ELF-1 (cell line): ENCODE results near the gene LYST.
"Not testable (repeated sequence)": the region's sequence is repeated elsewhere in the genome, so short reads cannot be mapped to it uniquely, and the experiment has no call there.

ENCODE experiments used
- DNase-seq: peaks from one replicate; pipeline ENCODE4 v3.0.0-alpha.2; 2016; ENCODE audit warnings: low read depth, low spot score

The LYST gene

GRCh38 chr1:235659186-235659771 lies 207.4 kb downstream of the LYST start:
- peak; percentile 81 for DNase-seq

GRCh38 chr1:235657747-235658526 lies 208.8 kb downstream of the LYST start:
- no peak for DNase-seq

GRCh38 chr1:235657269-235657668 lies 209.4 kb downstream of the LYST start:
- no peak for DNase-seq

- DNase-seq: no peak
Measured at GRCh38 chr1:235652364-235652763, 214.3 kb downstream of the LYST start.

- DNase-seq: no peak
Measured at GRCh38 chr1:235651170-235651806, 215.4 kb downstream of the LYST start.

- DNase-seq: peak; percentile 43
Measured at GRCh38 chr1:235650341-235651169, 216.2 kb downstream of the LYST start.

GRCh38 chr1:235649368-235650163 lies 217.1 kb downstream of the LYST start, which contains the start of gene GNG4:
TSS of gene GNG4 (minus strand) at chr1:235649784. CDS start at chr1:235583838, 65,946 bp downstream.
- peak; percentile 39 for DNase-seq

GRCh38 chr1:235648954-235649367 lies 217.7 kb downstream of the LYST start:
- DNase-seq: peak; percentile 73

GRCh38 chr1:235648407-235648907 lies 218.2 kb downstream of the LYST start:
- peak; percentile 41 for DNase-seq

GRCh38 chr1:235647537-235647936 lies 219.2 kb downstream of the LYST start:
- not testable (repeated sequence) for DNase-seq

- no peak for DNase-seq
Measured at GRCh38 chr1:235646463-235646862, 220.2 kb downstream of the LYST start.

GRCh38 chr1:235644693-235645305 lies 221.9 kb downstream of the LYST start:
- DNase-seq: no peak

- no peak for DNase-seq
Measured at GRCh38 chr1:235643837-235644692, 222.6 kb downstream of the LYST start.

- peak; percentile 75 for DNase-seq
Measured at GRCh38 chr1:235642943-235643371, 223.7 kb downstream of the LYST start.

GRCh38 chr1:235642011-235642942 lies 224.4 kb downstream of the LYST start:
- DNase-seq: peak; percentile 66

GRCh38 chr1:235640580-235640979 lies 226.1 kb downstream of the LYST start:
- DNase-seq: no peak

GRCh38 chr1:235639226-235640205 lies 227.2 kb downstream of the LYST start:
- DNase-seq: no peak
